DND-41 (cell line): Measurements from ENCODE around the gene DHODH.

Experiments
- EZH2 ChIP-seq: IDR thresholded peaks from 3 replicates; pipeline ENCODE4 v1.6.1; 2012; ENCODE audit warnings: borderline replicate concordance, low read depth, mild to moderate bottlenecking, moderate library complexity, low read length, inconsistent platforms; ENCODE audit not compliant: severe bottlenecking
- TF ChIP-seq, protein P1 (sequence below): IDR thresholded peaks from 2 replicates; pipeline ENCODE4 v1.5.1; 2012; ENCODE audit warnings: borderline replicate concordance, low read length, moderate library complexity, mild to moderate bottlenecking; ENCODE audit not compliant: poor library complexity, severe bottlenecking; ENCODE audit errors: extremely low read depth

DNA sequence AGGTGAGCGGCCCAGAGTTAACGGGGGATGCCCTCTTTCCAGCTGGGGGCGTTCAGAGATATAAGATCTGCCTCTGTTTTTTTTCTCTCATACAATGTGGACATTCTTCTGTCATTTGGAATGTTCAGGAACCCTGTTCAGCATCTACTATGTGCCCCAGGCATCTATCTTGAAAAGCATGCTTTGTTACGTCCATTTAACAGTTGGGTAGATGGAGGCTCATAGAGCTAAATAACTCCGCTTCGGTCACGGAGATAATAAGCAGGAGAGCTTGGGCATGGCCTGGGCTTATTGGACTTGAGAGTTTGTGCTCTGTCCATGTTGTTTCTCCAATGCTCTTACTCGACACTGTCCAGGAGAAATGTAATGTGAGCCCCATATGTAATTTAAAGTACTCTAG lies 6.1 kb downstream of the DHODH start:
- no peak for TF ChIP-seq EZH2
- TF ChIP-seq, protein P1, sequence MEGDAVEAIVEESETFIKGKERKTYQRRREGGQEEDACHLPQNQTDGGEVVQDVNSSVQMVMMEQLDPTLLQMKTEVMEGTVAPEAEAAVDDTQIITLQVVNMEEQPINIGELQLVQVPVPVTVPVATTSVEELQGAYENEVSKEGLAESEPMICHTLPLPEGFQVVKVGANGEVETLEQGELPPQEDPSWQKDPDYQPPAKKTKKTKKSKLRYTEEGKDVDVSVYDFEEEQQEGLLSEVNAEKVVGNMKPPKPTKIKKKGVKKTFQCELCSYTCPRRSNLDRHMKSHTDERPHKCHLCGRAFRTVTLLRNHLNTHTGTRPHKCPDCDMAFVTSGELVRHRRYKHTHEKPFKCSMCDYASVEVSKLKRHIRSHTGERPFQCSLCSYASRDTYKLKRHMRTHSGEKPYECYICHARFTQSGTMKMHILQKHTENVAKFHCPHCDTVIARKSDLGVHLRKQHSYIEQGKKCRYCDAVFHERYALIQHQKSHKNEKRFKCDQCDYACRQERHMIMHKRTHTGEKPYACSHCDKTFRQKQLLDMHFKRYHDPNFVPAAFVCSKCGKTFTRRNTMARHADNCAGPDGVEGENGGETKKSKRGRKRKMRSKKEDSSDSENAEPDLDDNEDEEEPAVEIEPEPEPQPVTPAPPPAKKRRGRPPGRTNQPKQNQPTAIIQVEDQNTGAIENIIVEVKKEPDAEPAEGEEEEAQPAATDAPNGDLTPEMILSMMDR: no peak
